ENCODE measurements around the gene CIRBP.

Gene CIRBP

GRCh38 chr19:1267477-1268225 is 1.5 kb upstream of the CIRBP start:
- DNase-seq (no peak), ATAC-seq (replicated peaks) (no peak)
- Mint-ChIP-seq H3K27me3 (no peaks in the 10 kb centered on the region), H3K9me3 (no peaks in the 10 kb centered on the region), H3K27ac (peak overlapping the region; percentile 94 to 97), H3K36me3 (ENCODE audit: insufficient read depth) (peaks cover 61% of the 10 kb centered on the region), H3K4me3 (peak overlapping the region; percentile 82 to 86), H3K4me1 (ENCODE audit: low read depth in 2 of 2) (peaks cover 56 to 57% of the 10 kb centered on the region in 2 donors)

- H3K9me3 Mint-ChIP-seq: no peaks in the 10 kb centered on the region
- H3K36me3 Mint-ChIP-seq (ENCODE audit: insufficient read depth): peaks cover 69% of the 10 kb centered on the region
- H3K27me3 Mint-ChIP-seq: no peaks in the 10 kb centered on the region
- ATAC-seq (replicated peaks) (no peak), DNase-seq (no peak)
- H3K4me1 Mint-ChIP-seq (ENCODE audit: low read depth in 2 of 2): peaks cover 53 to 58% of the 10 kb centered on the region in 2 donors
- H3K27ac Mint-ChIP-seq: peak overlapping the region; percentile 94 to 97
- H3K4me3 Mint-ChIP-seq: peak overlapping the region; percentile 82 to 86
Measured at GRCh38 chr19:1268226-1269064, 687 bp upstream of the CIRBP start.

GRCh38 chr19:1269478-1270212 is 513 bp downstream of the CIRBP start:
- peak overlapping the region; percentile 94 to 97 for H3K27ac Mint-ChIP-seq
- H3K4me1 Mint-ChIP-seq (ENCODE audit: low read depth in 2 of 2): peaks cover 58 to 65% of the 10 kb centered on the region in 2 donors
- ATAC-seq (replicated peaks): peak; percentile 40
- peaks cover 81% of the 10 kb centered on the region for H3K36me3 Mint-ChIP-seq (ENCODE audit: insufficient read depth)
- peak; percentile 81 to 85 (median 84) for DNase-seq
- no peaks in the 10 kb centered on the region for H3K9me3 Mint-ChIP-seq
- H3K4me3 Mint-ChIP-seq: peak overlapping the region; percentile 84 to 86
- no peaks in the 10 kb centered on the region for H3K27me3 Mint-ChIP-seq

DNA sequence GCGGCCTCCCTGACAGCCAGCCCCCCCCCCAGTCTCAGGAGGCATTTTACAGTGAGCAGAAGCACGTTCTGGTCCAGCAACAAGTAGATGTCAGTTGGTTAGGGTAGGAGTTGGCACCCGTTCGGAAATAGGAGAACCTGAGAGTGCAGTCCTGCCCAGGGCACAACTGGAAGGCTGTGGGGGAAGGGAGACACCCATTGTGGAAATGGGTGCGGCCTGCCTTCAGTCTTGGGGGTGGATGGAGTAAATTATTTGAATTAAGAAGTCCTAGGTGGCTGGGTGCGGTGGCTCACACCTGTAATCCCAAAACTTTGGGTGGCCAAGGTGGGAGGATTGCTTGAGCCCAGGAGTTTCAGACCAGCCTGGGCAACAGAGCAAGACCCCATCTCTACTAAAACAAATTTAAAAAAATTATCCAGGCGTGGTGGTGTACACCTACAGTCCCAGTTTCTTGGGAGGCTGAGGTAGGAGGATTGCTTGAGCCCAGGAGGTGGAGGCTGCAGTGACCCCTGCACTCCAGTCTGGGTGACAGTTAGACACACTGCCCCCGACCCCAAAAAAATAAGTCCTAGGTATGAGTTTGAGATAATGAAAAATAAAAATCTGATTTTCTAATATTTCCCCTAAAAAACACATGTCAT is 1.2 kb downstream of the CIRBP start:
- peaks cover 55 to 61% of the 10 kb centered on the region in 2 donors for H3K4me1 Mint-ChIP-seq (ENCODE audit: low read depth in 2 of 2)
- ATAC-seq (replicated peaks): no peak

GRCh38 chr19:1270854-1271527 is 1.9 kb downstream of the CIRBP start:
- H3K4me3 Mint-ChIP-seq: peak overlapping the region; percentile 84 to 86
- DNase-seq (no peak), ATAC-seq (replicated peaks) (no peak)
- no peaks in the 10 kb centered on the region for H3K9me3 Mint-ChIP-seq
- peak overlapping the region; percentile 94 to 97 for H3K27ac Mint-ChIP-seq
- H3K27me3 Mint-ChIP-seq: no peaks in the 10 kb centered on the region
- peaks cover 95% of the 10 kb centered on the region for H3K36me3 Mint-ChIP-seq (ENCODE audit: insufficient read depth)
- H3K4me1 Mint-ChIP-seq (ENCODE audit: low read depth in 2 of 2): peaks cover 52 to 57% of the 10 kb centered on the region in 2 donors

More for the DNA sequence above, 1.2 kb downstream of the CIRBP start:
- H3K4me3 Mint-ChIP-seq: peak overlapping the region; percentile 84 to 86
- H3K27me3 Mint-ChIP-seq: no peaks in the 10 kb centered on the region
- peak overlapping the region; percentile 94 to 97 for H3K27ac Mint-ChIP-seq
- H3K36me3 Mint-ChIP-seq (ENCODE audit: insufficient read depth): peaks cover 88% of the 10 kb centered on the region
- H3K9me3 Mint-ChIP-seq: no peaks in the 10 kb centered on the region
- no peak for DNase-seq

GRCh38 chr19:1271528-1272422 is 2.6 kb downstream of the CIRBP start:
- peaks cover 93% of the 10 kb centered on the region for H3K36me3 Mint-ChIP-seq (ENCODE audit: insufficient read depth)

GRCh38 chr19:1272423-1273262 is 3.5 kb downstream of the CIRBP start:
- H3K27ac Mint-ChIP-seq: peak overlapping the region; percentile 77 to 97
- H3K36me3 Mint-ChIP-seq (ENCODE audit: insufficient read depth): peaks cover 95% of the 10 kb centered on the region
- H3K4me1 Mint-ChIP-seq (ENCODE audit: low read depth in 2 of 2): peaks cover 54 to 58% of the 10 kb centered on the region in 2 donors
- DNase-seq (no peak), ATAC-seq (replicated peaks) (no peak)
- no peaks in the 10 kb centered on the region for H3K9me3 Mint-ChIP-seq
- H3K4me3 Mint-ChIP-seq: peak overlapping the region; percentile 63 to 84
- H3K27me3 Mint-ChIP-seq: no peaks in the 10 kb centered on the region

More at GRCh38 chr19:1271528-1272422, 2.6 kb downstream of the CIRBP start:
- no peak for DNase-seq
- Mint-ChIP-seq H3K9me3 (no peaks in the 10 kb centered on the region), H3K27me3 (no peaks in the 10 kb centered on the region), H3K4me3 (peak overlapping the region; percentile 84 to 86), H3K27ac (peak overlapping the region; percentile 94 to 97), H3K4me1 (ENCODE audit: low read depth in 2 of 2) (peaks cover 56 to 60% of the 10 kb centered on the region in 2 donors)
- ATAC-seq (replicated peaks): no peak

DNA sequence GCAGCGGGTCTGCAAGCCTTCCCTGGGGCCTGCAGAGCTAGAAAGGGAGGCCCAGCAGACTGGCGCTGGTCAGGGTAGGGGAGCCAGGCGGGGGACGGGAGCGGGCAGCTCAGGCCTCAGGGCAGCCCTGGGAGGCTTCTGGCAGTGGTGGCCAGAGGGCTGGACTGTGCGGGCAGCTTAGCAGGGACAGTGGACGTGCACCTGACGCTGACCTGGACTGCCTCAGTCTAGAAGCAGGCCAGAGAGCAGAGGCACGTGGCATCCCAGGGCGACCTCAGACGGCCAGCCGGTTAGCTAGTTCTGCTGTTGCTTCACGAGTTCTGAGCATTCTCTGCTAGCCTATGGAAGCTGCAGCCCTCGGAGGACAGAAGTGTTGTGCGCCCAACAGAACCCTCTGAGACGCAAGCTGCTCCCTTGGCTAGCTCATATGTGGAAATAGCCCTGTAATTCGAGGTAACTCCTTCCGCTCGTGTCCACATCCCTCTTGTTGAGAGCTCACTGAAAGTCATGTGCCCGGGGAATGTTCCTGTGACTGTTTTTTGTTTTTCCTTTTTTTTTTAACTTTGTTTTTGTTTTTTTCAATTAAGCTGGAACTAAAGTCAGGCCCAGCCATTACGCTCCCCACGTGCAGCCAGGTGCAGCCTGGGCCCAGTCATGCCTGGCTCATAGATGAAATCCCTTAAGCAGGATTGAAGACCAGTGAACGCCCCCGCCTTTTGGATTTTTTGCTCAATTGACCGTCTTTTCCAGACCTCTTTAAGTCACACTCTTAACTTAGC is 4.3 kb downstream of the CIRBP start:
- H3K4me1 Mint-ChIP-seq (ENCODE audit: low read depth in 2 of 2): peaks cover 48 to 52% of the 10 kb centered on the region in 2 donors
- peak overlapping the region; percentile 53 to 63 for H3K4me3 Mint-ChIP-seq
- peaks cover 93% of the 10 kb centered on the region for H3K36me3 Mint-ChIP-seq (ENCODE audit: insufficient read depth)
- DNase-seq (no peak), ATAC-seq (replicated peaks) (no peak)
- H3K9me3 Mint-ChIP-seq: no peaks in the 10 kb centered on the region
- peak overlapping the region; percentile 77 to 97 for H3K27ac Mint-ChIP-seq
- no peaks in the 10 kb centered on the region for H3K27me3 Mint-ChIP-seq

- ATAC-seq (replicated peaks) (no peak), DNase-seq (no peak)
- peak overlapping the region; percentile 53 to 80 for H3K4me3 Mint-ChIP-seq
- H3K27me3 Mint-ChIP-seq: no peaks in the 10 kb centered on the region
- no peaks in the 10 kb centered on the region for H3K9me3 Mint-ChIP-seq
- H3K4me1 Mint-ChIP-seq (ENCODE audit: low read depth in 2 of 2): peaks cover 43 to 46% of the 10 kb centered on the region in 2 donors
- H3K27ac Mint-ChIP-seq: peak overlapping the region; percentile 77 to 97
- H3K36me3 Mint-ChIP-seq (ENCODE audit: insufficient read depth): peaks cover 89% of the 10 kb centered on the region
Measured at GRCh38 chr19:1274081-1274851, 5.1 kb downstream of the CIRBP start.

DNA sequence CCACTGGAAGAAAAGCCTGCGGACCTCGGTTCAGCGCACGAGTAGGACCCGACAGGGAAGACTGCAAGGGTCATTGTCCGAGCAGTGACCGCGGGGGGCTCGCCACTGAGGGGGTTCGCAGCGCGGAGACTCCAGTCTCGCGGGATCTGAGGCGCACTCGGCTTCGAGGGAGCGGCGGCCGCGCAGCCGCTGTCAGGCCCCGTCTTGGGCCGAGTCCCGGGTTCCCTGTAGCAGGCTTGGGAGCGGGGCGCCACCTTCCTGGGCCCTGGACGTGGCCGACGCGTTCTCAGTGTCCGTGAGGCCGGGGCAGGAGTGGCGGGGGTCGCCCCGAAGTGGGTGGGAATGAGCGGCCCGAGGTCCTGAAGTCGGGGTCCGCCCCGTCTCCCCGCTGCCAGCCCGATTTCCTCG is 5.7 kb downstream of the CIRBP start:
- Mint-ChIP-seq H3K27me3 (no peaks in the 10 kb centered on the region), H3K36me3 (ENCODE audit: insufficient read depth) (peaks cover 87% of the 10 kb centered on the region), H3K27ac (peak overlapping the region; percentile 90 to 97), H3K4me3 (peak overlapping the region; percentile 74 to 80), H3K9me3 (no peaks in the 10 kb centered on the region), H3K4me1 (ENCODE audit: low read depth in 2 of 2) (peaks cover 46 to 48% of the 10 kb centered on the region in 2 donors)
- DNase-seq (no peak), ATAC-seq (replicated peaks) (no peak)
